HCEC 1CT (cell line): Measurements from ENCODE around the gene BOD1L1.

Source experiments
- DNase-seq: peaks from one replicate; pipeline ENCODE4 v3.0.0-alpha.2; 2017

The BOD1L1 gene

GRCh38 chr4:13523591-13524503, 103.7 kb downstream of the BOD1L1 start:
- DNase-seq = no peak

DNA sequence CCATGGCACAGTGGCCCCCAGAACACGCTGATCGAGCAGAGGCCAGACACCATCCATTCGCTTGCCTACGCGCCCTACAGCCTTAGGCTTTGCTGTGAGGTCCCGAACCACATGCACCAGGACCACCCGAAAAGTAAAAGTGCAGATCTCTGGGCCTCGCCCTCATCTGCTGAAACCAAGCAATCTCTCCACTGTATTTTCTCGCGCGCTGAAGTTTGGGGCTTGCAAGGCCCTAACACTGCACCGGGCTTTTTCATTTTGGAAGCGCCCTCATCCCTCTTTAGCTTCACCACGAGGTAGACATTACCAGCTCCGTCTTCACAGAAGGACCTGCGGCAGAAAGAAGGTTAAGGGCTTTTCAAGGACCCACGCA, 104.4 kb downstream of the BOD1L1 start:
- no peak for DNase-seq

DNA sequence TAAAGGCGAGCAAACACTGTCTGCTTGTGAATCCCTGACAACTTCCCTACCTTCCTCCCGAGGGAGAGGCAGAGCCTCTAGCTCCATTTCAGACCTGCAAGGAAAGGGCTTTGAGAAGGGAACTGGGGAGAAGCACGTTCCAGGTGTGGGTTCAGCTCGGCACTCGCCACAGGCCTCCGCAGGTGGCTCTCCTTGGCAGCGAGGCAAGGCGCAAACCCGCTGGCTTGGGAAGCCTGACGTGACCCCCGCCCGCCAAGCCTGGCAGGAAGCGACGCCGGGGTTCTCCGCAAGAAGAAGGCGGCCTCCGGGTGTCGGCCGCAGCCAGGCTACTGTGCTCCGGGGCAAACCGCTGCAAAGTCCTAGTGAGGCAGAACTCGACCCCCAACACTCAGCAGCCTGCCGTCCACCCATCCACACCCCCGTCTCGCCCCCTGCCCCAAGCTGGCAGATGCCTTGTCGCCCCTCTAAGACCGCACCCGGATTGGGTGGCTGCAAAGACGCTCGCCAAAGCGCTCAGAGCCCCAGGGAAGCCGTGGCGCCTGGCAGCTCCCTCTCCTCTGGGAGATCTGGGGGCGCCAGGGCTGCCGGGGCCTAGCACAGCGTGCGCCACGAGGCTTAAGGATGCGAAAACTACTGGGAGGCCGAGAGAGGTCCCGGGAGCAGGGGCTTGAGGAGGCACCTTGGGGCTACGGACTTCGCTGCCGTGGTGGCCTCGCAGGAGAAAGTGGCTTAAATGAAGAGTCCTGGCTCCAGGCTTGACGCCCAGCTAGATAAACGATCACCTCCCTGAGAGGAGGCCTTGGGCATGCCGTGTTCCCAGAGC, 105.0 kb downstream of the BOD1L1 start:
- no peak for DNase-seq

DNA sequence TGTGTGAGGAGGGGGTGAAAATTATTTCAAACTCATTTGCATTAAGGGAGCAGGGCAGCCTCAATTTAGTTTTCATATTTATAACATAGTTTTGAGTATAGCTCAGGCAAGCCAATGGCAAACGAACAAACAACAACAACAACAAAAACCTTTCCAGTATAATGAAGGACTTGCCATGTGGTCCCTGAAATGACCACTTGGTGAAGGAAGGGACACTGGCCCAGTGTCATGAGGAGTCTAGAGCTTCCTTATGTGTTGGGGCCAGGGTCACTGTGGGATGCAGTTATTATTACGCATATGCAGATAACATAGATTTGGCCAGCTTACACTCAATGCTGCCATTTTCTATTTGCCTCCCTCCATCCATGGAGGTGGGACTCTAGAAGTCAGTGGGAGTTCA, 106.5 kb downstream of the BOD1L1 start:
- DNase-seq = no peak
